Caki2 (cell line): Measurements from ENCODE around the gene ZFR. TPM values are rescaled to one million over a fixed set of nuclear protein-coding genes. Genes with fewer than 3 reads are reported as not detected.
"Not testable (repeated sequence)": the region's sequence is repeated elsewhere in the genome, so short reads cannot be mapped to it uniquely, and the experiment has no call there.

Source experiments
- DNase-seq: peaks from one replicate; pipeline ENCODE4 v3.0.0-alpha.2; 2015; ENCODE audit warnings: low read depth
- in situ Hi-C: cut with HindIII; loops from 2 replicates; pipeline ENCODE4 v1.10.0; 2016; ENCODE audit warnings: low sequenced_read_pairs, low pct_unique_long_range_greater_than_20kb, mixed read lengths
- total RNA-seq: library from RNA; depleted of rRNA; stranded (reverse); fragments of >200 nt; shearing (Covaris generic); gene quantifications from 2 replicates; pipeline ENCODE4 v1.2.3, GENCODE V29; 2014; ENCODE audit warnings: low replicate concordance; rRNA removed

Gene ZFR
- total RNA-seq, 1 experiment from 2014 or later = 44.6 TPM

GRCh38 chr5:32315221-32316014 lies 129.1 kb downstream of the ZFR start:
- in situ Hi-C loops = no loop called here
- no peak for DNase-seq

- in situ Hi-C loops = no loop called here
- DNase-seq = no peak
Observed at GRCh38 chr5:32314658-32315057, 129.9 kb downstream of the ZFR start.

- DNase-seq, in situ Hi-C loops: not testable (repeated sequence)
Observed at GRCh38 chr5:32314152-32314488, 130.4 kb downstream of the ZFR start.

DNA sequence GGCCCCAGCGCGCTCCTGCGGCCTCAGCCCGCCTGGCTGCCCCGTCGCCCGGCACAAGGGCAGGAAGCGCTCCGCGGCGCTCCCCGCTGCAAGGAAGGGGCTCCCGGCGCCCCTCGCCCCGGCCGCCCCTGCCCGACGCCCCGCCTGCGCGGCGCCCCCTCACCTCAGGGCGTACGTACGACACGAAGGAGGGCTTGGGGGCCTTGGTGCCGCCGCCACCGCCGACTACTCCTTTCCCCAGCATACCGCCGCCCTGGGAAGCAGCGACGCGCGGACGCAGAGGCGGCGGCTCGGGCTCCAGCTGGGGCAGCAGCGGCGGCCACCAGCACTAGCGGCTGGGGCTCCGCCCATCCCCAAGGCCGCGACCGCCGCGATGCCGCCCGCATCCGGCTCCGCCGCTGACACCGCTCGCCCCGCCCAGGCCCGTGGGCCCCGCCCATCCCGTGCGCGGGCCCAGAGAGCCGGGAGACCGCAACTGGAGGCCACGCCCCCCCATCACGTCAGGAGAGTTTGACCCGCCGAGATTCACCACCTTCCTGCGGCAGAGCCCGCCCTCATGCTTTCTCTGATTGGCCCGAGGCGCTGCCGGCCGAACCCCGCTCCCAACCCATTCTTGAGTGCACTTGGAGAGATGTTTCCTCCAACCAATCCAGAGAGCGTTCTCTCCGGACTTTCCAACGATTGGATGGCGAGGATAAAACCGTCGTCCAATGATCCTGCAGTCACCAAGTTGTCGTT lies 131.8 kb downstream of the ZFR start, which contains the start of gene MTMR12:
MTMR12 (minus strand) TSS at position 345 of the 738 bp plus-strand sequence; CDS start at position 244, 101 bp downstream.
- peak; percentile 99 for DNase-seq
- in situ Hi-C loops = no loop called here

DNA sequence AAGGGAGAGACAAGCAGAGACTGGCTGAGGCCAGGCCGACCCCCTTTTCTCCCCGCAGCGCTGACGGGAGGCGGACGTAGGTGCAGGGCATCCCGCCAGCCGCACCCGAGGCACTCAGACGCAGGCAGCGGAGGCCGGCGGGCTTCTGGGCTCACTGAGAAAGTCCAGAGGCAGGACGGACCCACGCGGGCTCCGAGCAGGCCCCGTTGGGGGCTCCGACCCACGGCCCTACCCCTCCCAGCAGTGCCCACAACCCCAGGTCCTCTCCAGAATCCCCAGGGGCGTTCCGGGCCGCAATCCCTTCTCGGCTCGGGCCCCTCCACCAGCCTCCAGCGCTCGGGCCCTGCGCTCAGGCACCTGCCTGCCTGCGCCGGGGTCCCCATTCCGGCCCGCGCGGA lies 132.3 kb downstream of the ZFR start:
- in situ Hi-C loops = no loop called here
- DNase-seq = peak; percentile 42

- DNase-seq = peak; percentile 4
- in situ Hi-C loops = no loop called here
Observed at GRCh38 chr5:32311404-32312196, 132.9 kb downstream of the ZFR start.

DNA sequence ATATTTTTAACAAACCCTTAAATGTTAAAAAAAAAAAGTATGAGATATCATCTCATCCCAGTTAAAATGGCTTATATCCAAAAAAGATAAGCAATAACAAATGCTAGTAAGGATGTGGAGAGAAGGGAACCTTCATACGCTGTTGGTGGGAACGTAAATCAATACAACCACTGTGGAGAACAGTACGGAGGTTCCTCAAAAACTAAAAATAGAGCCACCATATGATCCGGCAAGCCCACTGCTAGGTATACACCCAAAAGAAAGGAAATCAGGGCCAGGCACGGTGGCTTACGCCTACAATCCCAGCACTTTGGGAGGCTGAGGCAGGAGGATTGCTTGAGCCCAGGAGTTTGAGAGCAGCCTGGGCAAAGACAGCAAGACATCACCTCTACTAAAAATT lies 134.8 kb downstream of the ZFR start:
- DNase-seq = no peak
- in situ Hi-C loops = no loop called here

DNA sequence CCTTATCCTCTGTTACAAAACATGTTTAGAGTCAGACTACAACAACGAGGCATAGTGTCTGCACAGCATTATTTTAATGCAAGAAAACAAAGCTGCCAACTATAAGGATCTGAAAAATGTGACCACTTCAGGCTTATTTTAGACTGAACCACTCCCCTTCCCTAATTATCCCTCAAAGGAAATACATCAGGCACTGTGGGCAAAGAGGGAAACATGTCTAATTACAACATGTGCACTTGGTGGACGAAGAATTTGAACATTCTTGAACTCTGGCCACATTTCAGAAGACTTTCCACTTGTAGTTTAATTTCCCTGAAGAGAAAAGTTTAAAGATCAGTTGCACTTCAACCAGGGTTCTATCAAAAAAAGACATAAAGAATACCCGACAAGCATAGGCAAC lies 135.6 kb downstream of the ZFR start:
- DNase-seq = no peak

DNA sequence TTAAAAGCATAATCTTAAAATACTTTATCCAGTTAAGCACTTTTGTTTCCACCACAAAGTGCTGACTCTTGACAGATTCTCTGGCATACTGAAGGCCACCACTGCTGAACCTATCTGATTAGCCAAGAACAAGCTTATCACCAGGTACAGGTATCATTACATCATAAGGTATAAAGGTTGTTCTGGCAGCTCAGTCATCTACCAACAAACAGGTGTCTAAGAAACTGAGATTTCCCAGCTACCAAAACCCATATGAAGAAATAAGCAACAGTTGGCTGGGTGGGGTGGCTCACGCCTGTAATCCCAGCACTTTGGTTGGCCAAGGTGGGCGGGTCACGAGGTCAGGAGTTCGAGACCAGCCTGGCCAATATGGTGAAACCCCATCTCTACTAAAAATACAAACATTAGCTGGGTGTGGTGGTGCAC lies 136.8 kb downstream of the ZFR start:
- DNase-seq = no peak
- in situ Hi-C loops = no loop called here

More for the DNA sequence above, 135.6 kb downstream of the ZFR start:
- in situ Hi-C loops = no loop called here

- DNase-seq = no peak
- in situ Hi-C loops = no loop called here
Observed at GRCh38 chr5:32304622-32305021, 139.9 kb downstream of the ZFR start.

Other genes starting within 250 kb of the ZFR start
- gene MTMR12, start 131.8 kb downstream of the ZFR start, total RNA-seq = 9.5 and 26.8 TPM in 2 replicates
- gene SUB1, start 140.8 kb upstream of the ZFR start, total RNA-seq = 326 and 415 TPM in 2 replicates